Measurements from ENCODE around the gene MRPL58. TPM values are rescaled to one million over a fixed set of nuclear protein-coding genes. Genes with fewer than 3 reads are reported as not detected.
A peak's percentile ranks its signal among the peaks of the same experiment; 100 is the strongest.
"Not testable (repeated sequence)": the region's sequence is repeated elsewhere in the genome, so short reads cannot be mapped to it uniquely, and the experiment has no call there.

Gene MRPL58
- polyA plus RNA-seq (2013, experiment 1 of 2), result 42.4 TPM
- 40.8 TPM for polyA plus RNA-seq (2013, experiment 2 of 2)

- peak within 1 kb of the TSS; percentile 68 for H3K4me3 ChIP-seq (ENCODE audit: extremely low read depth, insufficient read depth, low read length, poor library complexity, severe bottlenecking)
- peak within 1 kb of the TSS; percentile 91 for H3K27ac ChIP-seq (ENCODE audit: low read depth, low read length, severe bottlenecking)
- 3 to 4% methylated on average over 55 to 63 of the region's 63 CpGs for WGBS, 2 experiments (ENCODE audit: insufficient coverage in 2 of 2)
- no peaks in the 10 kb centered on the region for H3K9me3 ChIP-seq (ENCODE audit: control insufficient read depth, low read length)
- H3K4me1 ChIP-seq (ENCODE audit: control insufficient read depth, insufficient read depth, low read length, poor library complexity, severe bottlenecking), result peaks cover 14% of the 10 kb centered on the region
- peaks cover 18% of the 10 kb centered on the region for H3K36me3 ChIP-seq (ENCODE audit: control insufficient read depth, insufficient read depth, low read length)
These were observed at the start of gene MRPL58 for GRCh38 chr17:75012346-75013091. TSS of gene MRPL58 (plus strand) at chr17:75012670. CDS start at chr17:75012687, 17 bp downstream.

- no peak overlapping the region for H3K4me3 ChIP-seq (ENCODE audit: extremely low read depth, insufficient read depth, low read length, poor library complexity, severe bottlenecking)
- no peak overlapping the region for H3K27ac ChIP-seq (ENCODE audit: low read depth, low read length, severe bottlenecking)
- 65 to 75% methylated on average over 10 to 11 of the region's 12 CpGs for WGBS, 2 experiments (ENCODE audit: insufficient coverage in 2 of 2)
- no peaks in the 10 kb centered on the region for H3K4me1 ChIP-seq (ENCODE audit: control insufficient read depth, insufficient read depth, low read length, poor library complexity, severe bottlenecking)
- H3K9me3 ChIP-seq (ENCODE audit: control insufficient read depth, low read length), result no peaks in the 10 kb centered on the region
- H3K36me3 ChIP-seq (ENCODE audit: control insufficient read depth, insufficient read depth, low read length), result no peaks in the 10 kb centered on the region
These were observed 48.8 kb upstream of the MRPL58 start for GRCh38 chr17:74963656-74964055.

- WGBS, 2 experiments (ENCODE audit: insufficient coverage in 2 of 2), result 89 to 91% methylated on average over 9 to 12 of the region's 12 CpGs
- Histone ChIP-seq H3K27ac (ENCODE audit: low read depth, low read length, severe bottlenecking) (no peak overlapping the region), H3K36me3 (ENCODE audit: control insufficient read depth, insufficient read depth, low read length) (no peaks in the 10 kb centered on the region), H3K4me3 (ENCODE audit: extremely low read depth, insufficient read depth, low read length, poor library complexity, severe bottlenecking) (no peak overlapping the region), H3K4me1 (ENCODE audit: control insufficient read depth, insufficient read depth, low read length, poor library complexity, severe bottlenecking) (no peaks in the 10 kb centered on the region), H3K9me3 (ENCODE audit: control insufficient read depth, low read length) (no peaks in the 10 kb centered on the region)
These were observed 48.2 kb upstream of the MRPL58 start for GRCh38 chr17:74964246-74964761.

GRCh38 chr17:74964988-74965622 lies 47.4 kb upstream of the MRPL58 start:
- Histone ChIP-seq H3K4me1 (ENCODE audit: control insufficient read depth, insufficient read depth, low read length, poor library complexity, severe bottlenecking) (no peaks in the 10 kb centered on the region), H3K27ac (ENCODE audit: low read depth, low read length, severe bottlenecking) (no peak overlapping the region), H3K36me3 (ENCODE audit: control insufficient read depth, insufficient read depth, low read length) (no peaks in the 10 kb centered on the region), H3K4me3 (ENCODE audit: extremely low read depth, insufficient read depth, low read length, poor library complexity, severe bottlenecking) (no peak overlapping the region), H3K9me3 (ENCODE audit: control insufficient read depth, low read length) (no peaks in the 10 kb centered on the region)
- 88 to 94% methylated on average over 13 to 14 of the region's 14 CpGs for WGBS, 2 experiments (ENCODE audit: insufficient coverage in 2 of 2)

GRCh38 chr17:74968361-74968780 lies 44.1 kb upstream of the MRPL58 start:
- 90 to 97% methylated on average over 2 to 5 of the region's 5 CpGs for WGBS, 2 experiments (ENCODE audit: insufficient coverage in 2 of 2)
- peaks cover 4% of the 10 kb centered on the region for H3K4me1 ChIP-seq (ENCODE audit: control insufficient read depth, insufficient read depth, low read length, poor library complexity, severe bottlenecking)
- H3K27ac ChIP-seq (ENCODE audit: low read depth, low read length, severe bottlenecking), result no peak overlapping the region
- H3K4me3 ChIP-seq (ENCODE audit: extremely low read depth, insufficient read depth, low read length, poor library complexity, severe bottlenecking), result no peak overlapping the region
- no peaks in the 10 kb centered on the region for H3K9me3 ChIP-seq (ENCODE audit: control insufficient read depth, low read length)
- no peaks in the 10 kb centered on the region for H3K36me3 ChIP-seq (ENCODE audit: control insufficient read depth, insufficient read depth, low read length)

GRCh38 chr17:74969501-74969900 lies 43.0 kb upstream of the MRPL58 start:
- not testable (repeated sequence) for H3K9me3 ChIP-seq (ENCODE audit: control insufficient read depth, low read length); H3K4me1 ChIP-seq (ENCODE audit: control insufficient read depth, insufficient read depth, low read length, poor library complexity, severe bottlenecking); H3K36me3 ChIP-seq (ENCODE audit: control insufficient read depth, insufficient read depth, low read length); H3K4me3 ChIP-seq (ENCODE audit: extremely low read depth, insufficient read depth, low read length, poor library complexity, severe bottlenecking); H3K27ac ChIP-seq (ENCODE audit: low read depth, low read length, severe bottlenecking)
- 93 to 100% methylated on average over 3 of the region's 5 CpGs for WGBS, 2 experiments (ENCODE audit: insufficient coverage in 2 of 2)

- 83 to 96% methylated on average over 3 of the region's 3 CpGs for WGBS, 2 experiments (ENCODE audit: insufficient coverage in 2 of 2)
- Histone ChIP-seq H3K27ac (ENCODE audit: low read depth, low read length, severe bottlenecking) (no peak overlapping the region), H3K36me3 (ENCODE audit: control insufficient read depth, insufficient read depth, low read length) (no peaks in the 10 kb centered on the region), H3K9me3 (ENCODE audit: control insufficient read depth, low read length) (no peaks in the 10 kb centered on the region), H3K4me1 (ENCODE audit: control insufficient read depth, insufficient read depth, low read length, poor library complexity, severe bottlenecking) (peaks cover 4% of the 10 kb centered on the region), H3K4me3 (ENCODE audit: extremely low read depth, insufficient read depth, low read length, poor library complexity, severe bottlenecking) (no peak overlapping the region)
These were observed 42.1 kb upstream of the MRPL58 start for GRCh38 chr17:74970395-74970794.

- Histone ChIP-seq H3K4me1 (ENCODE audit: control insufficient read depth, insufficient read depth, low read length, poor library complexity, severe bottlenecking) (peaks cover 4% of the 10 kb centered on the region), H3K4me3 (ENCODE audit: extremely low read depth, insufficient read depth, low read length, poor library complexity, severe bottlenecking) (peak overlapping the region; percentile 47), H3K9me3 (ENCODE audit: control insufficient read depth, low read length) (no peaks in the 10 kb centered on the region), H3K36me3 (ENCODE audit: control insufficient read depth, insufficient read depth, low read length) (no peaks in the 10 kb centered on the region), H3K27ac (ENCODE audit: low read depth, low read length, severe bottlenecking) (no peak overlapping the region)
- 78 to 87% methylated on average over 6 to 7 of the region's 8 CpGs for WGBS, 2 experiments (ENCODE audit: insufficient coverage in 2 of 2)
These were observed 41.2 kb upstream of the MRPL58 start for GRCh38 chr17:74971069-74971841.

- Histone ChIP-seq H3K27ac (ENCODE audit: low read depth, low read length, severe bottlenecking) (no peak overlapping the region), H3K9me3 (ENCODE audit: control insufficient read depth, low read length) (no peaks in the 10 kb centered on the region), H3K36me3 (ENCODE audit: control insufficient read depth, insufficient read depth, low read length) (no peaks in the 10 kb centered on the region), H3K4me3 (ENCODE audit: extremely low read depth, insufficient read depth, low read length, poor library complexity, severe bottlenecking) (peak overlapping the region; percentile 47), H3K4me1 (ENCODE audit: control insufficient read depth, insufficient read depth, low read length, poor library complexity, severe bottlenecking) (peaks cover 4% of the 10 kb centered on the region)
- 12 to 15% methylated on average over 7 to 9 of the region's 9 CpGs for WGBS, 2 experiments (ENCODE audit: insufficient coverage in 2 of 2)
These were observed 40.7 kb upstream of the MRPL58 start for GRCh38 chr17:74971842-74972106.

GRCh38 chr17:74972107-74972972 lies 40.1 kb upstream of the MRPL58 start, which contains the start of gene HID1:
TSS of gene HID1 (minus strand) at chr17:74972759. CDS start at chr17:74972656, 103 bp downstream.
- no peaks in the 10 kb centered on the region for H3K9me3 ChIP-seq (ENCODE audit: control insufficient read depth, low read length)
- 1 to 2% methylated on average over 67 to 73 of the region's 95 CpGs for WGBS, 2 experiments (ENCODE audit: insufficient coverage in 2 of 2)
- H3K4me3 ChIP-seq (ENCODE audit: extremely low read depth, insufficient read depth, low read length, poor library complexity, severe bottlenecking), result peak within 1 kb of the TSS; percentile 47
- no peak within 1 kb of the TSS for H3K27ac ChIP-seq (ENCODE audit: low read depth, low read length, severe bottlenecking)
- H3K36me3 ChIP-seq (ENCODE audit: control insufficient read depth, insufficient read depth, low read length), result no peaks in the 10 kb centered on the region
- H3K4me1 ChIP-seq (ENCODE audit: control insufficient read depth, insufficient read depth, low read length, poor library complexity, severe bottlenecking), result peaks cover 4% of the 10 kb centered on the region
